ENCODE results near the gene GATAD2A. TPM values are rescaled to one million over a fixed set of nuclear protein-coding genes. Genes with fewer than 3 reads are reported as not detected.

Gene GATAD2A
- total RNA-seq, 1 experiment from 2014 or later, result 99.6 TPM

DNA sequence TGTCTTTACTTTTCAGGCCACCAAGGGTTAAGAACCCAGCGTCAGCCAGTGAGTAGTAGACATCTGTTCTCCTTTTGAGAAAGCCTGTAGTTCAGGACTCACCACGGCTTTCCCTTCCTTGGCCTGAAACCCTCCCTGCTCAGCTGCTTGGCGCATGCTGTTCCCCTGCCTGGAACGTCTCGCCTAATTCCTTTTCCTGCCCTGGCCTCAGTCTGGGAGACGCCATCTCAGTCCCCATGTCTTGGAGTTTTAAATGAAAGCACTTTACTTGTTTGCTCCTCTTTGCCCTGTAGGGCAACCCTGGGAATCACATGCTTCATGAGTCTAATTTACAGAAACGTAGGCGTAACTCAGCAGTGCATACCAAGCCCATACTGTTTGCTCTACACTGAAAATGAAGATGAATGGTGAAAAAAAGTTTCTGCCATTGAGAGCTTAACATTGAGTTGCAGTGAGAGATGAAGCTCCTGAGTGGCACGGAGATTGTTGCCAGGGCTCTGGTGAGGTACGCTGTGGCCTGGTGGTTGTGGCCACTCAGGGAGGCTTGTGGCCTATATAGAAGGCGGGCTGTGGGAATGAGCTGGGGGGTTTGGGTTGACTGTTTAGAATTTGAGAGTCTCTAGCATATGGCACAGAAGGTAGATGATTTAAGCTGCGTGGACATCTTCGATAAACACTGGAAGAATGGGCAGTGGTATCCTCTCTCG is 52.8 kb downstream of the GATAD2A start:
- no peaks in the 10 kb centered on the region for H3K27me3 ChIP-seq (ENCODE audit: control insufficient read depth, insufficient read depth, low read length)
- TF ChIP-seq POLR2AphosphoS5 (IDR thresholded peaks at IDR 0.05; ENCODE audit: low read depth, low read length) (no peak), TCF7L2 (IDR thresholded peaks at IDR 0.05; ENCODE audit: low read depth, low read length) (no peak), SIN3A (IDR thresholded peaks at IDR 0.05; ENCODE audit: borderline replicate concordance, insufficient read depth, low read depth, low read length) (no peak)
- TF ChIP-seq, protein P1, sequence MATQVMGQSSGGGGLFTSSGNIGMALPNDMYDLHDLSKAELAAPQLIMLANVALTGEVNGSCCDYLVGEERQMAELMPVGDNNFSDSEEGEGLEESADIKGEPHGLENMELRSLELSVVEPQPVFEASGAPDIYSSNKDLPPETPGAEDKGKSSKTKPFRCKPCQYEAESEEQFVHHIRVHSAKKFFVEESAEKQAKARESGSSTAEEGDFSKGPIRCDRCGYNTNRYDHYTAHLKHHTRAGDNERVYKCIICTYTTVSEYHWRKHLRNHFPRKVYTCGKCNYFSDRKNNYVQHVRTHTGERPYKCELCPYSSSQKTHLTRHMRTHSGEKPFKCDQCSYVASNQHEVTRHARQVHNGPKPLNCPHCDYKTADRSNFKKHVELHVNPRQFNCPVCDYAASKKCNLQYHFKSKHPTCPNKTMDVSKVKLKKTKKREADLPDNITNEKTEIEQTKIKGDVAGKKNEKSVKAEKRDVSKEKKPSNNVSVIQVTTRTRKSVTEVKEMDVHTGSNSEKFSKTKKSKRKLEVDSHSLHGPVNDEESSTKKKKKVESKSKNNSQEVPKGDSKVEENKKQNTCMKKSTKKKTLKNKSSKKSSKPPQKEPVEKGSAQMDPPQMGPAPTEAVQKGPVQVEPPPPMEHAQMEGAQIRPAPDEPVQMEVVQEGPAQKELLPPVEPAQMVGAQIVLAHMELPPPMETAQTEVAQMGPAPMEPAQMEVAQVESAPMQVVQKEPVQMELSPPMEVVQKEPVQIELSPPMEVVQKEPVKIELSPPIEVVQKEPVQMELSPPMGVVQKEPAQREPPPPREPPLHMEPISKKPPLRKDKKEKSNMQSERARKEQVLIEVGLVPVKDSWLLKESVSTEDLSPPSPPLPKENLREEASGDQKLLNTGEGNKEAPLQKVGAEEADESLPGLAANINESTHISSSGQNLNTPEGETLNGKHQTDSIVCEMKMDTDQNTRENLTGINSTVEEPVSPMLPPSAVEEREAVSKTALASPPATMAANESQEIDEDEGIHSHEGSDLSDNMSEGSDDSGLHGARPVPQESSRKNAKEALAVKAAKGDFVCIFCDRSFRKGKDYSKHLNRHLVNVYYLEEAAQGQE (IDR thresholded peaks at IDR 0.05; ENCODE audit: insufficient read depth in 1 of 2, low read depth in 2 of 2, low read length in 1 of 2), result no peak
- TF ChIP-seq, protein P2, sequence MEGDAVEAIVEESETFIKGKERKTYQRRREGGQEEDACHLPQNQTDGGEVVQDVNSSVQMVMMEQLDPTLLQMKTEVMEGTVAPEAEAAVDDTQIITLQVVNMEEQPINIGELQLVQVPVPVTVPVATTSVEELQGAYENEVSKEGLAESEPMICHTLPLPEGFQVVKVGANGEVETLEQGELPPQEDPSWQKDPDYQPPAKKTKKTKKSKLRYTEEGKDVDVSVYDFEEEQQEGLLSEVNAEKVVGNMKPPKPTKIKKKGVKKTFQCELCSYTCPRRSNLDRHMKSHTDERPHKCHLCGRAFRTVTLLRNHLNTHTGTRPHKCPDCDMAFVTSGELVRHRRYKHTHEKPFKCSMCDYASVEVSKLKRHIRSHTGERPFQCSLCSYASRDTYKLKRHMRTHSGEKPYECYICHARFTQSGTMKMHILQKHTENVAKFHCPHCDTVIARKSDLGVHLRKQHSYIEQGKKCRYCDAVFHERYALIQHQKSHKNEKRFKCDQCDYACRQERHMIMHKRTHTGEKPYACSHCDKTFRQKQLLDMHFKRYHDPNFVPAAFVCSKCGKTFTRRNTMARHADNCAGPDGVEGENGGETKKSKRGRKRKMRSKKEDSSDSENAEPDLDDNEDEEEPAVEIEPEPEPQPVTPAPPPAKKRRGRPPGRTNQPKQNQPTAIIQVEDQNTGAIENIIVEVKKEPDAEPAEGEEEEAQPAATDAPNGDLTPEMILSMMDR (IDR thresholded peaks at IDR 0.05), result no peak
- H3K36me3 ChIP-seq (ENCODE audit: control insufficient read depth, insufficient read depth, low read length), result no peaks in the 10 kb centered on the region
- intact Hi-C loops (cut with micrococcal nuclease; ENCODE audit: unreplicated experiment) (no loop called here), in situ Hi-C loops (cut with HindIII; ENCODE audit: low pct_unique_long_range_greater_than_20kb, low sequenced_read_pairs) (no loop called here)
- H3K27ac ChIP-seq (ENCODE audit: low read length), result no peak overlapping the region
- BruUV-seq (replicated peaks), result no TSS peak
- H3K4me1 ChIP-seq (ENCODE audit: control insufficient read depth, insufficient read depth, low read length), result peaks cover 12% of the 10 kb centered on the region
- no peak overlapping the region for H3K4me3 ChIP-seq (ENCODE audit: low read depth in 2 of 2, low read length in 2 of 2)
- ChIA-PET CTCF (no interaction called here), POLR2A (no interaction called here)
- ATAC-seq, result no peak
- no peak for DNase-seq (ENCODE audit: low read depth, low spot score)
- H3K9me3 ChIP-seq (ENCODE audit: control insufficient read depth, insufficient read depth, low read depth, low read length), result no peaks in the 10 kb centered on the region

DNA sequence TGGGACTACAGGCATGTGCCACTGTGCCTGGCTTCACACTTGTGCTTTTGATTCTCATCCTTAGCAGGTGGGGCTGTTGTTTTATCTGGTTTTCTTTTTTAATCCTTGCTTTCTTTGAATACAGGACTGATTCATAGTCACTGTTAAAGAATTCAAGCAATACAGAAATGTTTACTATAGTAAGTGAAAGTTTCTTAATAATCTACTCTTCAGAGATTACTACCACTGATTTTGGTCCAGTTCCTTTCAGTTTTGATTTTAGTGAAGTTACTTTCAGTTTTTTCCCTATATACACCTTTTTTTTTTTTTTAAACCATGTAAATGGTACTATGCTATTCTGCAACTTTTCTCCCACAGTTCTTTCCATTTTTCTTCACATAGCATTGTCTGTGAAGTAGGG is 53.6 kb downstream of the GATAD2A start:
- Histone ChIP-seq H3K4me1 (ENCODE audit: control insufficient read depth, insufficient read depth, low read length) (peaks cover 12% of the 10 kb centered on the region), H3K27ac (ENCODE audit: low read length) (no peak overlapping the region)
- CTCF ChIA-PET, result no interaction called here

More for the DNA sequence above, 53.6 kb downstream of the GATAD2A start:
- no peak for DNase-seq (ENCODE audit: low read depth, low spot score)
- no TSS peak for BruUV-seq (replicated peaks)
- intact Hi-C loops (cut with micrococcal nuclease; ENCODE audit: unreplicated experiment), result no loop called here
- Histone ChIP-seq H3K4me3 (ENCODE audit: low read depth in 2 of 2, low read length in 2 of 2) (no peak overlapping the region), H3K9me3 (ENCODE audit: control insufficient read depth, insufficient read depth, low read depth, low read length) (no peaks in the 10 kb centered on the region), H3K36me3 (ENCODE audit: control insufficient read depth, insufficient read depth, low read length) (no peaks in the 10 kb centered on the region), H3K27me3 (ENCODE audit: control insufficient read depth, insufficient read depth, low read length) (no peaks in the 10 kb centered on the region)
- POLR2A ChIA-PET, result no interaction called here
- TF ChIP-seq POLR2AphosphoS5 (IDR thresholded peaks at IDR 0.05; ENCODE audit: low read depth, low read length), result no peak
- TF ChIP-seq, protein P1 (IDR thresholded peaks at IDR 0.05; ENCODE audit: insufficient read depth in 1 of 2, low read depth in 2 of 2, low read length in 1 of 2), result no peak
- TF ChIP-seq SIN3A (IDR thresholded peaks at IDR 0.05; ENCODE audit: borderline replicate concordance, insufficient read depth, low read depth, low read length), result no peak
- in situ Hi-C loops (cut with HindIII; ENCODE audit: low pct_unique_long_range_greater_than_20kb, low sequenced_read_pairs), result no loop called here
- ATAC-seq, result no peak

Data from Panc1 (cell line).